ENCODE measurements around the gene HP. TPM values are rescaled to one million over a fixed set of nuclear protein-coding genes. Genes with fewer than 3 reads are reported as not detected.

Gene HP
- total and polyA plus RNA-seq, 2 of the 13 experiments (the other 11 are each of a cell fraction or from before 2014, with no cell fraction given): 387 to 524 TPM

DNA sequence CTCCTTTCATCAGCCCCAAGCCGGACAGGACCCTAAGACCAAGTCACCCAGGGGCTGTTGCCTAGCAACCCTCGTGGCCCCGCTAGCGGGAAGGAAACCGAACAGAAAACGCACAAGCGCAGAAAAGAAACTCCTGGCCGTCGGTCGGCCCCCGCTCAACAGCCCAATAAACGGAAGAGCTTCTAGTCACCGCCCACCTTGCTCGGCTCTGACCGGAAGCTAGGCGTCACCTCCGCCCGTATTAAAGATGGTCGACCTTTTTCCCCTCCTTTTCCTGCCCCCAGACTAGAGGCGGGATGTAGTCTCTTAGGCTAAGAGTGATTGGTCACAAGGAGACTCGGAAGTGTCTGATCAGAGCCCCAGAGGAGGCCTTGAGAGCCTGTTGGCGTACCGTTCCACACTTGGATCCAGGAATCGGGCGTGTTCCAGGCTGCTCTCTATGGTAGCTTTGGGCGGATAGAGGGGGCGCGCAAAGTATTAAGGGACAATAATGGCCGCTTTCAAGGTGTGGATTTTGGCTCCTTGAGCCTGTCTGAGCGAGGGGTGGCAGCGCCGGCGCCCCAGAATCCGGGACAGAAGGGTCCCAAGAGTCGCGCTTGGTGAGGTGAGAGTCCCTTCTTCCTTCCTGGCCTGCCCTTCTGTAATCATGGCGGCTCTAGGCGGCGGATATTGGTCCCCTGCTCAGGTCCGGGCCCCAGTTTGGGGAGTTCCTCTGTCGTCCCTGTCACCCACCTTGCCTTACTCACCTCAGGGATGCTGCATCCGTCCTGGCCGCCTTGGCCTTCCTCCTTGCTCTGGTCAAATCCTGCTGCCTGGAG lies 39.4 kb downstream of the HP start, which contains the start of the genes DHX38 and TXNL4B (continued):
- 0 out of 2 replicates have a peak, but pooled peaks have one; percentile 67 for TF ChIP-seq ZNF691 (CRISPR knock-in tag; IDR thresholded peaks at IDR 0.05; ENCODE audit: borderline replicate concordance, low read depth)
- no peak for TF ChIP-seq NR2F1 (CRISPR knock-in tag; IDR thresholded peaks at IDR 0.05)
- peak; percentile 29; the same call in 1 of the 2 replicates for TF ChIP-seq ARHGAP35 (CRISPR knock-in tag; IDR thresholded peaks at IDR 0.05; ENCODE audit: borderline replicate concordance)
- TF ChIP-seq, protein P1, sequence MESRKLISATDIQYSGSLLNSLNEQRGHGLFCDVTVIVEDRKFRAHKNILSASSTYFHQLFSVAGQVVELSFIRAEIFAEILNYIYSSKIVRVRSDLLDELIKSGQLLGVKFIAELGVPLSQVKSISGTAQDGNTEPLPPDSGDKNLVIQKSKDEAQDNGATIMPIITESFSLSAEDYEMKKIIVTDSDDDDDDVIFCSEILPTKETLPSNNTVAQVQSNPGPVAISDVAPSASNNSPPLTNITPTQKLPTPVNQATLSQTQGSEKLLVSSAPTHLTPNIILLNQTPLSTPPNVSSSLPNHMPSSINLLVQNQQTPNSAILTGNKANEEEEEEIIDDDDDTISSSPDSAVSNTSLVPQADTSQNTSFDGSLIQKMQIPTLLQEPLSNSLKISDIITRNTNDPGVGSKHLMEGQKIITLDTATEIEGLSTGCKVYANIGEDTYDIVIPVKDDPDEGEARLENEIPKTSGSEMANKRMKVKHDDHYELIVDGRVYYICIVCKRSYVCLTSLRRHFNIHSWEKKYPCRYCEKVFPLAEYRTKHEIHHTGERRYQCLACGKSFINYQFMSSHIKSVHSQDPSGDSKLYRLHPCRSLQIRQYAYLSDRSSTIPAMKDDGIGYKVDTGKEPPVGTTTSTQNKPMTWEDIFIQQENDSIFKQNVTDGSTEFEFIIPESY (CRISPR knock-in tag; IDR thresholded peaks at IDR 0.05): no peak; the same call in none of the 2 replicates
- 0 out of 2 replicates have a peak, but pooled peaks have one; percentile 14 for TF ChIP-seq HNRNPL (IDR thresholded peaks at IDR 0.05; ENCODE audit: low read depth, low read length)
- peak; percentile 82; the same call in 1 of the 2 replicates for TF ChIP-seq CCDC6 (CRISPR knock-in tag; IDR thresholded peaks at IDR 0.05)
- TF ChIP-seq MEIS1 (CRISPR knock-in tag; IDR thresholded peaks at IDR 0.05; ENCODE audit: borderline replicate concordance): 0 out of 2 replicates have a peak, but pooled peaks have one; percentile 10
- TF ChIP-seq ZNF143 (CRISPR knock-in tag; IDR thresholded peaks at IDR 0.05): peak; percentile 86
- no peak for TF ChIP-seq ATF6 (CRISPR knock-in tag; conservative IDR thresholded peaks at IDR 0.05)
- TF ChIP-seq NBN (conservative IDR thresholded peaks at IDR 0.05): no peak
- TF ChIP-seq NR0B2 (CRISPR knock-in tag; IDR thresholded peaks at IDR 0.05): 0 out of 2 replicates have a peak, but pooled peaks have one; percentile 56
- peak; percentile 85 for TF ChIP-seq KDM2A (CRISPR knock-in tag; IDR thresholded peaks at IDR 0.05; ENCODE audit: borderline replicate concordance, low read depth)
- TF ChIP-seq, protein P2, sequence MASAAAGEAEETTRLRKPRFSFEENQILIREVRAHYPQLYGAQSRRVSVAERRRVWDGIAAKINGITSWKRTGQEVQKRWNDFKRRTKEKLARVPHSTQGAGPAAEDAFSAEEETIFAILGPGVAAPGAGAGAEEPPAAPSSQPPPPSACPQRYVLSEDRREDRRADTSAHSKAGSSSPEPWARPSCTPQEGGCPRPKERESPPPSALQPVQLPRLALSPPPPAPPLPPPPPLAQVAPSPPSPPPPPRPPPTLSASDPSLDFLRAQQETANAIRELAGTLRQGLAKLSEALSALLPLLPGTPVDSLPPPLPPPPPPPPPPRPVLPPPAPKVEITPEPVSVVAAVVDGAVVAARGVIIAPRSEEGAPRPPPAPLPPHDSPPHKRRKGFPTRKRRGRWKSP (CRISPR knock-in tag; IDR thresholded peaks at IDR 0.05): peak; percentile 27
- no peak; the same call in 1 of the 2 replicates for TF ChIP-seq AKNA (CRISPR knock-in tag; IDR thresholded peaks at IDR 0.05; ENCODE audit: borderline replicate concordance)
- no peak for TF ChIP-seq FOXC1 (CRISPR knock-in tag; IDR thresholded peaks at IDR 0.05; ENCODE audit: borderline replicate concordance)

All from HepG2 (cell line).